Body of pancreas (tissue), 4 donors: ENCODE results near the gene CYP1A2.

ENCODE experiments used
- CTCF ChIP-seq, 7 experiments: fragments of 450-650 bp in 4 of 7; fragments of 200-600 bp in 3 of 7; sonication (generic) in 3 of 7; IDR thresholded peaks; one replicate each; pipeline ENCODE4 v1.5.1; 2016 to 2019; ENCODE audit warnings: antibody characterized with exemption in 7 of 7
- POLR2A ChIP-seq, 3 donors: fragments of 450-650 bp; IDR thresholded peaks; one replicate each; pipeline ENCODE4 v1.6.1; 2016; ENCODE audit warnings: antibody characterized with exemption in 3 of 3, mild to moderate bottlenecking in 2 of 3

GRCh38 chr15:74733269-74733668, 15.4 kb upstream of the CYP1A2 start:
- TF ChIP-seq CTCF (IDR thresholded peaks at IDR 0.05): no peak
- TF ChIP-seq POLR2A (IDR thresholded peaks at IDR 0.05): no peak
